NCI-H526 (cell line): ENCODE results near the gene CFAP90.

Experiments used
- DNase-seq, 2 experiments: peaks; one replicate each; lab custom pipeline; 2025; lab: John Stamatoyannopoulos, UW

CFAP90 gene

GRCh38 chr5:7850395-7851239 is at the start of gene CFAP90:
Gene CFAP90 (minus strand): TSS chr5:7851133. CDS start chr5:7851021, 112 bp downstream.
- peak; percentile 31 to 80 for DNase-seq

DNA sequence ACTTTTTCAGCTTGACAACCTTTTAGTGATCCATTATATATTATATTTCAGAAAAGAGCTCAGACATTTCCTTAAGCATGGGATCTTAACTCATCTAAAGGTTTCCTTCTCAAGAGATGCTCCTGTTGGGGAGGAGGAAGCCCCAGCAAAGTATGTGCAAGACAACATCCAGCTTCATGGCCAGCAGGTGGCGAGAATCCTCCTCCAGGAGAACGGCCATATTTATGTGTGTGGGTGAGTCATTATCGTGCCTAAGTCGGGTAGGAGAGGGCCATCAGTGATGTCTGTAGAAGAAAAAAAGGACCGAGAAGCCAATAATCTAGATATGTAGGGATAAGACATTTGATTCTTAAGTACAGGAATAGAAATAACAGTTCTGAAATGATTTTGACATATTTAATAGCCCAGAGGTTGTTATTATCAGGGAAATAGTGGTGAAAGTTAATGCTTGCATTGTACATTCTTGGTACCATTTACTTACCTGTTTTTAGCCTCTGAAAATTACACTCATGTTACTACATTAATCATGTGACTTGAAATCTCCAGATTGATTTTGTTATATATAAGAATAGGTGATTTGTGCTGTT is 46.2 kb upstream of the CFAP90 start:
- peak in 1 of 2 experiments; percentile 21 for DNase-seq

GRCh38 chr5:7894860-7895259 is 43.9 kb upstream of the CFAP90 start:
- DNase-seq = no peak

DNA sequence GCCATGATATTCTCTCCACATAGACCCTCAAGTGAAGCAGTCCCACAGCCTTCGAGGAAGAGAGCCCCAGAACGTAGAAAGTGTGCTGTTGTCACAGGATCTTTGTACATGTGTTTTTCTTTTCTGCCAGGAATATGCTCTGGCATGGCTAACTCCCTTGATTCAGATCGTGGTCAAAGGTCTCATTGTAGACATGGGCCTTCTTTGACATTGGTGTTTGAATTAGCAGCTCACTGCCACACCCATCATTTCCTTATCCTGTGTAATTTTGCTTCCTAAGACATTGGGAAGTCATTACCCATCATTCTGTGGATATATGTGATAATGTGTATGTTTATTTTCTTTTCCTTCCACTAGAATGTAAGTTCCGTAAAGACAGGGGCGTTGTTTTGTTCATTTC is 43.5 kb upstream of the CFAP90 start:
- no peak for DNase-seq

DNA sequence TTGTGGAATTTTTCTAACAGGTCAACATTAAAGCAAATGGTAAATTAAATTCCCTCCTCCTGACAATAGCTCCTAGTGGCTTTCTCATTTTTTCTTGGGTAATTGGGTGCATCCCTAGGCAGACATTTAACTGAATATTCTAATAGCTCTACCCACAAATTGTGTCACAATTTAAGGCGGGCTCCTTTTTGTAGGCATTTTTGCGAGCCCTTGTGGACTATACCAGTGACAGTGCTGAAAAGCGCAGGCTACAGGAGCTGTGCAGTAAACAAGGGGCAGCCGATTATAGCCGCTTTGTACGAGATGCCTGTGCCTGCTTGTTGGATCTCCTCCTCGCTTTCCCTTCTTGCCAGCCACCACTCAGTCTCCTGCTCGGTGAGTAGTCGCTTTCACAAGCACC is 38.0 kb upstream of the CFAP90 start:
- no peak for DNase-seq

DNA sequence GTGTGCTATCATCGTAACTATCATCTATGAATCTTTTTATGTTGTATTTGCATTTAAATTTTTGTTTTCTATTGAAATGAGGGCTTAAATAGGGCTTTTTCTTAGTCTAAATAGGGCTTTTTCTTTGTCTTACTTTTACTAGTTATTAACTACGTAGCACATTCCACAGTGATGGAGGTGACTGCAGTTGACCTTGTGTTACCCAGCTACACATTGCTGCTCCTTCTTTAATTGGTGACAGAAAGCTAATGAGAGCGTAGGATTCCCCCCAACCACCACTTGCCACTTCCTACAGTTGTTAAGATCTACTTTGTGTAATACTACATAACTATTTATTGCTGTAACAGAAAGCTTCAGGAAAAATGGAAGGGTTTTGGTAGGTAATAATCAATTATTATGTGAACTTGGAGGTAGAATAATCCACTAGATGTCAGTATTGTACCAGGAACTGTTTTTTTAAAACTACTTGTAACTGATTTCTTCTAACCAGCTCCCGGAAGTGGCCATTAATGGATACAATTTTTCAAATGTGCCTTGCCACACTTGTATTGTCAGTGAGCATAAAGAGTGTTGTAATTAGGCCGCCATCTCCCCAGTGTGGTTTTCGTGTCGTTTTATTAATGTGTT is 36.0 kb upstream of the CFAP90 start:
- DNase-seq = peak; percentile 52 to 66

GRCh38 chr5:7884491-7885267 is 33.7 kb upstream of the CFAP90 start:
- DNase-seq = no peak

- no peak for DNase-seq
Measured at GRCh38 chr5:7882926-7883325, 32.0 kb upstream of the CFAP90 start.

DNA sequence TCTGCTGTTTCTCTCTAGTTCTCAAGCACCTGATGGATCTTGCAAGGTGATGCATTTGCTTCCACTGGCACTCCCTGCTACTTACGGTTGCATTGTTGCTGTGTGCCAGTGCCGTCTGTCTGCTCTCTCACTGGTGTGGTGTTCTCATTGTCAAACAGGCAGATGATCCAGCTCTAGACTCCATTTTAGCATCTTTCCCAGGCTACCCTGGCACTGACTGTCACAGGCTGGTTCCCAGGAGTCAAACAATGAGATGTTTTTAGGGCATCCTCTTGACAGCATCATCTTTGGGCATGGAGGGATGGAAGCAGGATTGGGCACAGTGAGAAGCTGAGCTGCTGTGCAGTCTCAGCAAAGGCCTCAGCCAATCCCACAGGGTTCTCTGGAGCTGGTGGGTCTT is 30.9 kb upstream of the CFAP90 start:
- DNase-seq = no peak

DNA sequence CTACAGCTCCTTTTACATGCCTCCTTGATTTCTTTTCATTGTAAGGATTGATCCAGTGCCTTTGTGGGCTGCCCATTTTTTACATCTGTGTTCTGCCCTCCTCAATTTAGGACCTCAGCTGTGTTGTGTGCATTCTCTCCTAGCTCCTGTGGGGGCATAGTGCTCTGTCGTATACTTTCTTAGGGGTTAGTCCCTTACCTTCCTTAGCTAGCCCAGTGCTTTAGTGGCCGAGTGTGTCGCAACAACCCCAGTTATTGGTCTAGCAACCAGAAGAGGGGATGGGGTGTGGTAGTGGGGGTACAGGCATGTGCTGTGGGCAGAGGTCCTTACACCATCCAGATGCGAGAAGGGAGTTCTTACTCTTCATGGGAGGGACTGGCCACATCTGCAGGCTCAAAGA is 30.2 kb upstream of the CFAP90 start:
- DNase-seq = no peak

DNA sequence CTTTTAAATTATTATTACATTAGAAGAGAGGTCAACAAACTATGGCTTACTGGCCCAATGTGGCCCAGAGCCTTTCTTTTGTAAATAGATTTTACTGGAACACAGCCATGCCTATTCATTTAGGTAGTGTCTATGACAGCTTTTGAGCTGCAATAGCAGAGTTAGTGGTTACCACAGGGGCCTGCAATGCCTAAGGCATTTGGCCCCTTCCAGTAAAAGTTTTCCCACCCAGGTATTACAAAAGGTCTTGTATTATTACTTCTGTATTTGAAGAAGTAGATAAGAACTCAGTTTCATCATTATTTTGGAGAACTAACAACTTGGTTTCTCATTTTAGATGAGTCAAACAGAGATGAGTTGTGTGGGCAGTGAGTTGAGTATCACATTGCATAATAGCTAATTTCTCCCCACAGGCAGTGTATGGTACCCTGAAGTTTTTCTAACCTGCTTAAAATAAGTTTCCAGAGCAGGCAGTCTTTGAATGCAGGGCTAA is 27.5 kb upstream of the CFAP90 start:
- no peak for DNase-seq

- no peak for DNase-seq
Measured at GRCh38 chr5:7877851-7878250, 26.9 kb upstream of the CFAP90 start.

GRCh38 chr5:7876867-7877266 is 25.9 kb upstream of the CFAP90 start:
- no peak for DNase-seq

DNA sequence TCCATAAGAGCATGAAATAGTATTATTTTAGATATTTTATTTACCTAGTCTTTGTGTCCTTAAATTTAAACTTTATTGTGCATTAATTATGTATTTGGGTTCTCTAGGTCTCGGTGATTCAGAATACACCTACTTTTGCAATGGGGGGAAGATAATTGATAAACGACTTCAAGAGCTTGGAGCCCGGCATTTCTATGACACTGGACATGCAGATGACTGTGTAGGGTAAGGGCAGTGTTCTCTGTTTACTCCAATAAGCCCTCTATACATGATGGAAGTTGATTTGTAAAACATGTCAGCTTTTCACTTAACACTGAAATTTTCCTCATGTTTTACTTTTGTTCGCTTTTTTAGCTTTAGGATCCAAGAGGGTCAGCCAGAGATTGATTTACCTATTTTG is 24.2 kb upstream of the CFAP90 start:
- no peak for DNase-seq

GRCh38 chr5:7874639-7875038 is 23.7 kb upstream of the CFAP90 start:
- no peak for DNase-seq

- DNase-seq = peak; percentile 50 to 79
Measured at GRCh38 chr5:7873216-7873615, 22.3 kb upstream of the CFAP90 start.

DNA sequence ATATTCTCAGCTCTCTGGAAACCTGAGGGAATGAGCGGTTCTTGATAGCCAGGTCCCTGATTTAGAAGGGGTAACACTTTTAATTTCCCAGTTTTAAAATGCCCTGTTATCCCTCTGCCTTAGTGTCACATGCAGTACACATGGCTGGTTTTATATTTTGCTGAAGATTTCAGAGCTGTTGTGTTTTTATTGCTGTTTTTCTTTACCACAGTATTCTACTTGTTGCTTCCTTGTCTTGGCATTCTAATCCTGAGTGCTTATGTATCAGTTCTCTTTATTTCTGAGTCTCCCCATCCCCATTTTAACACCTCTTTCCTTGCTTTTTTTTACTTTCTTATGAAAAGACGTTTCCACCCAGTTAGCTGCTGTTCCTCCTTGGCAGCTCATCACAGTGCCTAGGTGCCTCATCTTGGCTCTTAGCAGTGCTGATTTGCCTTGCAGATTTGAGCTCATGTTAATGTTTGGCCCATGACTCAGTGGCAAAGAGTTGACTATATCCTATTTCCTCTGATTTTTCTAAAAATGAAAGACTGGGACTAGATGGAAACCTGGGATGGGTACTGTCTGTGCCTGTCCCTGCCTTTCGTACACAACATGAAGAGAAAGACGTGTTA is 21.7 kb upstream of the CFAP90 start:
- peak; percentile 65 to 70 for DNase-seq

DNA sequence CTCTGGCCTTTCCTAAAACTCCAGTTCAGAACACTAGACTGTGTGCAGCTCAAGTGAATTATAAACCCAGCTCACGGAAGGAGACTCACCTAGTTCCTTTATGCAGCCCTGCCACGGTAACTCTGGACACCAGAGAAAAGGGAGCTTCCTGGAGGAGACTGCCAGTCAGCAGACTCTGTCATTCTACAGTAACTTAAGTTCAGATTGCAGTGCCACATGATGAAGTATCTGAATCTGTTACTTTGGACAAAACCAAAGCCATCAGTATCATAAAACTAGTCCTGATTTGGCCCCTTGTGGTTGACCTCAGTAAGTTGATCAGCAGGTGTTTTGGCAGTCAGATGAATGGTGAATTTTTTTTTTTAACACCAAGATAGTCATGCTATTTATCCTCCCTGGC is 20.7 kb upstream of the CFAP90 start:
- no peak for DNase-seq

GRCh38 chr5:7869474-7870136 is 18.7 kb upstream of the CFAP90 start:
- DNase-seq = peak; percentile 16 to 39

- peak; percentile 86 to 97 for DNase-seq
Measured at GRCh38 chr5:7868773-7869473, 18.0 kb upstream of the CFAP90 start, which contains the start of the genes FASTKD3 and MTRR. Gene FASTKD3 (minus strand): TSS chr5:7869031. CDS start chr5:7868083, 948 bp downstream. Gene MTRR (plus strand): TSS chr5:7869148. CDS start chr5:7870795, 1,647 bp downstream.
